ENCODE data around the gene KCNJ18. TPM values are rescaled to one million over a fixed set of nuclear protein-coding genes. Genes with fewer than 3 reads are reported as not detected.
"Not testable (repeated sequence)": the region's sequence is repeated elsewhere in the genome, so short reads cannot be mapped to it uniquely, and the experiment has no call there.

Gene KCNJ18
- total RNA-seq, 1 donor from 2014 or later, result not detected

DNA sequence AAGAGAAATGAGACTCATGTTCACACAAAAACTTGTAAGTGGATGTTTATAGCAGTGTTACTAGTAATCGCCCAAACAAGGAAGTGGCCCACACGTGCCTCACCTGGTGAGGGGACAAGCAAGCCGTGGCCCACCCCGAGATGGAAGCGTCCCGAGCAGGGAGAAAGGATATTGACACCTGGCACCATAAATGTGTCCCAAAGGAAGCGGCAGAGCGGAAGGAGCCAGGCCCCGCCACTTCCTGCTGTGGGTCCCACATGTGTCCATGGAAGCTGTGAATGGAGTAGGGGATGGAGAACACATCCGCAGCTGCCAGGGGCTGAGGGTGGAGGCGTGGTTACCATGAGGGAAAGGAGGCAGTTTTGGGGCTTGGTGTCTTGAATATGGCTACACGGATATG, 18.9 kb downstream of the KCNJ18 start:
- no peak for ATAC-seq
- intact Hi-C loops (cut with DNase I), result no loop called here
- no peak for DNase-seq (ENCODE audit: low spot score)

GRCh38 chr17:21713020-21713419, 20.7 kb downstream of the KCNJ18 start:
- intact Hi-C loops (cut with DNase I); ATAC-seq; DNase-seq (ENCODE audit: low spot score): not testable (repeated sequence)

DNA sequence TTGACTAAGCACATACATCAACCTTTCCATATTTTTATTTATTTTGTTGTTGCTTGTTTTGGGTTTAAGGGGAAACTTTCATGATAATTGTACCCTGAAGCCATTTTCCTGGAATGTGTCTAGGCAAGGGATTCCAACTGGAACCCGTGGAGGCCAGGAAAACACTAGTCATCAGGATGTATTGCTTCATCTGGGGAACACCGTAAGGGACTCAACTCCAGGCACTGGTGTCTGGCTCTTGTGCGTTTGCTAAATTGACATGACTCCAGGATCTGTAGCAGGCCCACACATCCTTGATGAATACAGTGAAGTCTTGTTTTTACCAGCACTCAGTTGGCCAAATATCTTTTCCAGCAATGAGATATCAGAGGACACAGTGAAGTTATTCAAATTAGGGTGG, 21.3 kb downstream of the KCNJ18 start:
- peak; percentile 70 for ATAC-seq
- DNase-seq (ENCODE audit: low spot score); intact Hi-C loops (cut with DNase I): not testable (repeated sequence)

- ATAC-seq; DNase-seq (ENCODE audit: low spot score); intact Hi-C loops (cut with DNase I): not testable (repeated sequence)
These were observed 22.4 kb downstream of the KCNJ18 start for GRCh38 chr17:21714676-21715075.

DNA sequence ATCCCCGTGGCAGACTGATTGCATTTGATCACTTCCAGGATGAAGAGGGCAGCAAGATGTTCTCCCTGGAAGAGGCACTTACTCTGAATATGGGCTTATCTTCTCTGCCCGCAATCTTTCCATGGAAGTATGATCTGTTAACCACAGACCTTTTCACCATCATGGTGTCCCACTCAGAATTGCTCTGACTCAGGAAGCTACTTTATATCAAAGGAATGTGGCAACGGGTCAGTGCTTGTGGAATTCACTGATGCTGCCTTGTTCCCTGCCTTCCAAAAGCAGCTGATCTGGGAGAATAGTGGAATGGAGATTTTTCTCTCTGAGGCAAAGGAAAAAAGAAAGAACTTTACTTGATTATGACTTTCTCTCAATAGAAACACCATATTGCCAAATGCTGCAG, 23.6 kb downstream of the KCNJ18 start:
- intact Hi-C loops (cut with DNase I); DNase-seq (ENCODE audit: low spot score); ATAC-seq: not testable (repeated sequence)

DNA sequence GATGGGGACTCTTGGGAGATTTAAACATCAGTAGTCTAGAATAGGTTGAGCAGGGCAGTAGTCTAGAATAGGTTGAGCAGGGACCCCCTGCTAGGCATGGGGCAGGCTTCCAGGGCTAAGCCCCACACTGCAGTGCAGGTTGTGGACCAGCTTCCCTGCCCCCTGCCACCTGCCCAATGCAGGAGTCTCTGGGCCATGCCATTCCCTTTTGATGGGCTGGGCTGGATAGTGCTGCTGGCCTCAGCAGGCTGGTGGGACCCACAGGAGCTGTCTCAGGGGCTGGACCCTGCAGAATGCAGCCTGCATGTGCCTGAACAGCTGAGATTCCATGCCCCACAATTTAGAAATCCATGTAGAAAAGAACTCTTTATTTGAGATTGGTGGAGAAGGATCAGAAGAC, 26.6 kb downstream of the KCNJ18 start:
- DNase-seq (ENCODE audit: low spot score); intact Hi-C loops (cut with DNase I): not testable (repeated sequence)
- peak; percentile 29 for ATAC-seq

DNA sequence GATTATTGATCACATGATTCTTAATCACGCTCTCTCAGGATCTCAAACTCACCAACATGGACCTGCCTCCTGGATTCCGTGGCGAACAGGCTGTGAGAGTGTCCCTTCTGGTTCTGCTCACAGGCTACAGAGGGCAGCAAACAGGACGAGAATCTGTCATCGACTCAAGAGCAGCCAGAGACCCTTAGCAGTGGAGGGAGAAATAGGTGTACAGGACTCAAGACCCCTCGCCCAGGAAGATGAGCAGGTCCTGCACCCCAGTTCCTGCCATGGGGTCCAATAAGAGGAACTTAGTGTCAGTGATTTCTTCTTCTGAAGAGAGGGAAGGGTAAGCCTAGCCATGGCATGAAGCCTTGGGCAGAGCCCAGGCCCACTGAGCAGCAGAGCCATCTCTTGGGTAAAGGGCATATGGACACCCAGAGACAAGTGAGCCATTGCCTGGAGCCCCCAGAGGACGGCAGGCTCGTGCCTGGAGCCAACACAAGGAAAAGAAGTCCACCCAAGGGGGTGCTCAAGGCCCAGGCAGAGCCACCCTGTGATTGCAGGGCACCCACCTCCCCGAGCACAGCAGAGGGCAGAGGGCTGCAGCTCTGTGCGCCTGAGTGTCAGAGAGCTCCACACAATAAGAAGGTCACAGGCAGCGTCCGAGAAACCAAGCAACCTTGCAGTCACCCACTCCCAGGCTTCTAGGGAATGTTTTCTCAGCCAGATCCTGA, 27.3 kb downstream of the KCNJ18 start:
- DNase-seq (ENCODE audit: low spot score); intact Hi-C loops (cut with DNase I); ATAC-seq: not testable (repeated sequence)

GRCh38 chr17:21720566-21720965, 28.2 kb downstream of the KCNJ18 start:
- ATAC-seq; intact Hi-C loops (cut with DNase I): not testable (repeated sequence)

DNA sequence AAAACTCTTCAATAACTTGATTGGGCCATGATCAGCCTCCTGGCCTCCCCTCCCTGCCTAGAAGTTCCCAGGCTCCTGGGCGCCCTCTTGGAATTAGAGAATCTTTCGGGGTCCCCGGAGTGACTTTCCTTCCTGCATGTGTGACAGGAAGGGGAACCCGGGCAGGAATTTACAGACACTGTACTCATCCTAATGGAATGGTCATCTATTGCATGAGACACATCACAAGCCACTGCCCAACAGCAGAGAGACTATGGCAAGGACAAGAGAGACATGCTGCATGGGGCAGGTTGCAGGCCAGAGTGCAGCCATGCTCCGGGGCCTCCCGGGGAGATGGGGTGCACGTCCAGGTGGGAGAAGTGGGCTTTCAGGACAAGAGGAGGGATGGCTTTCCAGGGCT, 29.9 kb downstream of the KCNJ18 start:
- DNase-seq (ENCODE audit: low spot score); ATAC-seq; intact Hi-C loops (cut with DNase I): not testable (repeated sequence)

More at GRCh38 chr17:21720566-21720965, 28.2 kb downstream of the KCNJ18 start:
- DNase-seq (ENCODE audit: low spot score), result not testable (repeated sequence)

DNA sequence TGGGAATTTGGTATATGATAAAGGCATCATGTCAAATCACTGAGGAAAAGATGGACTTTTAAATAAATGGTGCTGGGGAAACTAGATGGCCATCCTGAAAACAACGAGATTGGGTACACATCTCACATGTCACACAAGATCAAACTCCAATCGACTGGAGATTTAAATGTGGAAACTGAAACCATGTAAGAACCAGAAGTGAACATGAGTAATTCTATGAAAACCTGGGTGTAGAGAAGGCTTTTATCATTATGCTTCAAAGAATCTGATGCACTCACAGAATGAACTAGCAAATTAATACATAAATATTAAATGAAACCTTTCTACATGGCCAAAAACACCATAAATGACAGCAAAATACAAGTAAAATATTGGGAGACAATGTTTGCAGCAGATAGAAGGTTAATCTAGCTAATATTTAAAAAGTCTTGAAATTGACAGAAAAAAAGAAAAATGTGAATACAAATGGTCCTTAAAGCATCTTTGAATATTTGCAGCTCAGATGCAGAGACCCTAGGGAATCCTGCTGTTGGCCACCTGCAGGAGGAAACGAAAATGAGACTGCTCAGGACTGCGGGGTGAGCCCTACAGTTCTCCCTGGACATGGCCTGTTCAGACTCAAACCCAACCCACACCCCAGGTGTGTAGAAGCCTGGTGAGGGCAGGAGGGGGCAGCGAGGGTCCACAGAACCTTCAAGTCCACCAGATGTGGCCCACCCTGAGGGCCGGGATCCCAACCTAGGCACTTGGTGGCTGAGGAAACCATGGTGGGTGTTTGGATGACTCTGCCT, 32.1 kb downstream of the KCNJ18 start:
- DNase-seq (ENCODE audit: low spot score); intact Hi-C loops (cut with DNase I); ATAC-seq: not testable (repeated sequence)

- DNase-seq (ENCODE audit: low spot score); intact Hi-C loops (cut with DNase I); ATAC-seq: not testable (repeated sequence)
These were observed 38.8 kb downstream of the KCNJ18 start for GRCh38 chr17:21731076-21731475.

- ATAC-seq; intact Hi-C loops (cut with DNase I); DNase-seq (ENCODE audit: low spot score): not testable (repeated sequence)
These were observed 41.6 kb downstream of the KCNJ18 start for GRCh38 chr17:21733931-21734330.

GRCh38 chr17:21735814-21736213, 43.5 kb downstream of the KCNJ18 start:
- DNase-seq (ENCODE audit: low spot score); intact Hi-C loops (cut with DNase I); ATAC-seq: not testable (repeated sequence)

DNA sequence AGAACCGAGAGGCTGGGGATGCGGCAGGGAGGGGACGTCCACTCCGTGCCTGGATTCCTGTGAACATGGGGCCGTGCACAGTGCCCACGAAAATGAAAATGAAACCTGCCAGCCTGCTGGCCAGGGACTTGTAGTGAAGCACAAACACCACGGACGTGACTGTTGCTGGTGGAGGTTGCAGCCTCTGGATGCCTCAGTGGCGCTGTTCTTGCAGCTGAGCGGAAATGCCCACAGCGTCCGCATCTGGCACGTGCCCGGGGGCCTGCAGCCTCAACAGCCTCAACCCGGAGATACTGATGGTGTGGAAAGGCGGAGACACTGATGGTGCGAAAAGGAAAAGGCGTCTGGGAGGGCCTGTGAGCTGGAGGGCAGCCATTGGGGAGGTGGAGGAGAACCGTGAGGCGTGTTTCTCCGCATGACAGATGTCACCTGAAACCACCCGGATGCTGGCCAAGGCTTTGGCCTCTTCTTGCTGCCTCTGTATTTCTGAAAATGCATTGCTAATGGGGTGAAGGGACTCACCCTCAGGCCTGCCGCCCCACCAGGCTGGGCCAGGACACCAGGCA, 44.8 kb downstream of the KCNJ18 start:
- DNase-seq (ENCODE audit: low spot score); intact Hi-C loops (cut with DNase I); ATAC-seq: not testable (repeated sequence)

GRCh38 chr17:21738241-21738640, 45.9 kb downstream of the KCNJ18 start:
- ATAC-seq; DNase-seq (ENCODE audit: low spot score); intact Hi-C loops (cut with DNase I): not testable (repeated sequence)

DNA sequence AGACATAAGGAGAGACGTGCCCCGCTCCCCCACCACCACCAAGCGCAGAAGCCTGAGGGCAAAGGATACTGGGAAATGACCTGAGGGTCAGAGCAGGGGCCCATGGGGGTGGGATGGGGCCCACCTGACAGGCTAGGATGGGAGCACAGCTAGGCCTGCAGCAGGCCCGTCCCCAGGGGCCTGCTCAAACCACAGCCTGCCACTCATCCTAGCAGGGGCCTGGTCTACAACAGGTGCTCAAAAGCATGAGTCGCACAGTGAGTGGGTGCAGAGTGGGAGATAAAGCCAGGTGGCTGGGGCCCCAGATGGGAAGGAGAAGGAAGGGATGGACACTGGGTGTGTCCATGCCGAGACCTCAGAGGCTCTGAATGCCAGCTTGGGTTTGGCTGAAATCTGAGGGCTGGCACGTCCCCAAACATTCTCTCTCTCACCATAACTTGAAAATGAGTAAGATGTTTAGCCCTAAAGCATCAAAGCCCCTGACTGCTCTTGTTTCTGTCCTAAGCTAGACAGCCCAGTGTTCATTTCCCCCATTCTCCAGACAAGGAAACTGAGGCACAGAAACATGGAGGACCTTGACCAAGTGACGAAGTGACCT, 46.7 kb downstream of the KCNJ18 start:
- intact Hi-C loops (cut with DNase I); ATAC-seq: not testable (repeated sequence)

GRCh38 chr17:21739485-21739884, 47.2 kb downstream of the KCNJ18 start:
- intact Hi-C loops (cut with DNase I); ATAC-seq; DNase-seq (ENCODE audit: low spot score): not testable (repeated sequence)

More for the DNA sequence above, 46.7 kb downstream of the KCNJ18 start:
- DNase-seq (ENCODE audit: low spot score), result not testable (repeated sequence)

- ATAC-seq, result peak; percentile 36
- intact Hi-C loops (cut with DNase I); DNase-seq (ENCODE audit: low spot score): not testable (repeated sequence)
These were observed 48.5 kb downstream of the KCNJ18 start for GRCh38 chr17:21740836-21741235.

GRCh38 chr17:21741520-21741919, 49.2 kb downstream of the KCNJ18 start:
- DNase-seq (ENCODE audit: low spot score); intact Hi-C loops (cut with DNase I); ATAC-seq: not testable (repeated sequence)
